Fibroblast of mammary gland (primary cell): ENCODE results near the gene PPP1R12B.
"Not testable (repeated sequence)": the region's sequence is repeated elsewhere in the genome, so short reads cannot be mapped to it uniquely, and the experiment has no call there.

Experiments used
- DNase-seq: peaks from one replicate; pipeline ENCODE4 v3.0.0-alpha.2; 2010; ENCODE audit warnings: low read depth
- H3K4me3 ChIP-seq: 2 replicates; pipeline ENCODE4 v1.5.1; 2011; ENCODE audit warnings: low read depth, mild to moderate bottlenecking, low read length, moderate library complexity; ENCODE audit not compliant: control insufficient read depth
- TF ChIP-seq, protein P1 (sequence below): conservative IDR thresholded peaks from 2 replicates; pipeline ENCODE4 v1.5.1; 2011; ENCODE audit warnings: low read depth, low read length, inconsistent platforms; ENCODE audit not compliant: control insufficient read depth, insufficient read depth

The PPP1R12B gene

DNA sequence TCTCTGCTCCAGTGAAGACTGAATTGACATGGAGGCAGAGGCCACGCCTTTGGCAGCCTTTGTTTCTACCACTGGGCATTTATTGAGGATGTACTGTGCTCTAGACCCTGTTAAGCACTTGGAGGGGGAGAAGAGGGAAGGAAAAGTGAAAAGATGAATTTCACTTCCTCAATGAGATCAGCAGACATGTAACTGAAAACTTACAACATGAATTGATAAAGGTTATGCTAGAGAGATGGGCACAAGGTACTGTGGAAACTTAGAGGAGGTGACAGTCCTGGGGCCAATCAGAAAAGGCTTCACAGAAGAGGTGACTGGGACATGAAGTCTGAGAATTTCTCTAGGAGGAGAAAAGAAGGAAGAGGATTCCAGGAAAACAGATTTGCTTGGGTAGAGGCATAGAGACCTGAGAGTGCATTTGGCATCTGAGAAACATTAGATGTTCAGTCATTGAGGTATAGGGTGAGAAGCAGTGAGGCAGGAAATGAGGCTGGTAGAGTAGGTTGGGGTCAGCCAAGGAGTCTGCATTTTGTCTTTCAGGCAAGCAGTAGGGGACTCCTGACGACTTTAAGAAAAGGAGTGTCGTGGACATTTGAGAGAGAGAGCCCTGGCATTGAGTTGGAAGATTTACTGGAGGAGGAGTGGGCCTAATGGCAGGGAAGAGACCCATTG lies 248.7 kb downstream of the PPP1R12B start:
- no peak for DNase-seq
- H3K4me3 ChIP-seq = no peak overlapping the region
- TF ChIP-seq, protein P1, sequence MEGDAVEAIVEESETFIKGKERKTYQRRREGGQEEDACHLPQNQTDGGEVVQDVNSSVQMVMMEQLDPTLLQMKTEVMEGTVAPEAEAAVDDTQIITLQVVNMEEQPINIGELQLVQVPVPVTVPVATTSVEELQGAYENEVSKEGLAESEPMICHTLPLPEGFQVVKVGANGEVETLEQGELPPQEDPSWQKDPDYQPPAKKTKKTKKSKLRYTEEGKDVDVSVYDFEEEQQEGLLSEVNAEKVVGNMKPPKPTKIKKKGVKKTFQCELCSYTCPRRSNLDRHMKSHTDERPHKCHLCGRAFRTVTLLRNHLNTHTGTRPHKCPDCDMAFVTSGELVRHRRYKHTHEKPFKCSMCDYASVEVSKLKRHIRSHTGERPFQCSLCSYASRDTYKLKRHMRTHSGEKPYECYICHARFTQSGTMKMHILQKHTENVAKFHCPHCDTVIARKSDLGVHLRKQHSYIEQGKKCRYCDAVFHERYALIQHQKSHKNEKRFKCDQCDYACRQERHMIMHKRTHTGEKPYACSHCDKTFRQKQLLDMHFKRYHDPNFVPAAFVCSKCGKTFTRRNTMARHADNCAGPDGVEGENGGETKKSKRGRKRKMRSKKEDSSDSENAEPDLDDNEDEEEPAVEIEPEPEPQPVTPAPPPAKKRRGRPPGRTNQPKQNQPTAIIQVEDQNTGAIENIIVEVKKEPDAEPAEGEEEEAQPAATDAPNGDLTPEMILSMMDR = no peak

DNA sequence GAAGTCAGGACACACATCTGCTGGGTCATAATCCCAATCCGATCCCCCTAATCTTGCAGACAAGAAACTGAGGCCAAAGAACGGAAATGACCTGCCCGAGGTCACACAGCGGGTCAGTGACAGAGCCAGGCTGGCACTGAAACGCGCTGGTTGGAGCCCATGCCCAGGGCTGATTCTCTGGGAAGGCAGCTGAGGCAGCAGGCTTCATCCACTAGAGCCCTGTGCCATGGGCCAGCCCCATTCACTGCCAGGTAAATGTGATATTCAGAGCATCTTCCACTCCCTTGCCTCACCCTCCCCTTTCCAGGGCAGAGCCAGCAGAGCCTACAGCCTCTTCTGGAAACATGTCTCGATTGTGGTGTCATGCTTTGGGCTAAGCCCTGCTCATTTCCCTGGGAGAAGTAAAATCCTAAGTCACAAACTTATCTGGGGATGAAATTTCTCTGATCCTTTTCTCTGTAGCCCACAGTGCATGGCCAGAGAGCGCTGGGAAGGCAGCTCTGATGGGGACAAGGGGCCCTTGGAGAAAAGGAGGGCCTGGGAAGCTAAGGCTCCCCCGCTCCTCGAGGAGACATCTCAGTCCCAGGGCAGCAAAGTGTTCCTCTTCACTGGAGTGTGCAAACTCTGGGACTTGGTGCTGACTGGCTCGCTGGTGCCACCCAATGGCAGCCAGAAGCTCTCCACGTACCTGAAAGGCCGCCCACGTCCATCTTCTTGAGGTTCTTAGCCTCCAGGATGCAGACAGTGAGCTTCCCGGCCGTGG lies 251.4 kb downstream of the PPP1R12B start:
- TF ChIP-seq, protein P1 = peak; percentile 85
- peak; percentile 80 for DNase-seq

DNA sequence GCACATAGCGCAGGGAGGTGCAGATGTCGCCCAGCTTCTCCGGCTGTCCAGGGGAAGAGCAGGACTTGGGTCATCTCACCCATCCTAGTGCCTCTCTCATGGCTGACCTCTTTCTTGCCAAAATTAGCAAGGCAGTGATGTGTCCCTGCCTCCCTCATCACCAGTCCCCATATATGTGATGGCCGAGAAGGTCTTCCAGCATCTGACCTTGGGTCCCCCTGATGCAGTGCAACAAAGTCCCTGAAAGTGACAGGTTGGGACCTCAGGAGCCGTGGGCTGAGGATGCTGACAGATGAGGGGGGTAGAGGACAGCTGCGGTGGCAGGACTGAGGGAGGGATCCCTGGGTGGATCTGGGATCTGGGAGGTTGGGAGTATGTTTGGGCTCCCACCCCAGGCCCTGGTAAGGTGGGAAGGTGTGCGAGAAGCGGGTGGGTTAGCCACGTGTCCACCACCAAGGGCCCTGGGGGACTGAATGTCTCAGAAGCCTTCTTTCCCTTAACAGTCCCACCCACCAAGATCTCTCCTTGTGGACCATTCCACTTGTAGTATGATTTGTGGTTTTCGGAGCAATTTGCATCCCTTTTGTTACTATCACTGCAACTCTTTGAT lies 252.0 kb downstream of the PPP1R12B start:
- TF ChIP-seq, protein P1 = no peak
- DNase-seq = no peak
- H3K4me3 ChIP-seq = no peak overlapping the region

More for the DNA sequence above, 251.4 kb downstream of the PPP1R12B start:
- no peak overlapping the region for H3K4me3 ChIP-seq

DNA sequence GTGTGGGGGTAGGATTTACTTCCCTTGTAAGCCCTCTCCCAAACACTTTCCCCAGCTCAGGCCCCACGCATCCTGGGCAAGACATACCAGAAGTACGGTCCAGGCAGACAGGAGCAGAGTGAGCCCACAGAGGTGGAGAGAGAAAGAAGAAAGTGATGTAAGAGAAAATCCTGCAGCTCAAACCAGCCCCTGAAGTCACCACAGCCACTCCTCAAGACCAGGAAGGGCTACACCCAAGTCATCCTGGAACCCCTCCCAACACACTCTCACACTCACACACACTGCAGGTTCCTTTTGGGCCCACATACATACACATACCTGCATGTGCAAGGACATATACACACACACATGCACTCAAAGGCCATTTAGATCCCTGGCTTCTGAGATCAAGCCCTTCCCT lies 254.9 kb downstream of the PPP1R12B start:
- H3K4me3 ChIP-seq = no peak overlapping the region
- no peak for DNase-seq
- TF ChIP-seq, protein P1 = no peak

DNA sequence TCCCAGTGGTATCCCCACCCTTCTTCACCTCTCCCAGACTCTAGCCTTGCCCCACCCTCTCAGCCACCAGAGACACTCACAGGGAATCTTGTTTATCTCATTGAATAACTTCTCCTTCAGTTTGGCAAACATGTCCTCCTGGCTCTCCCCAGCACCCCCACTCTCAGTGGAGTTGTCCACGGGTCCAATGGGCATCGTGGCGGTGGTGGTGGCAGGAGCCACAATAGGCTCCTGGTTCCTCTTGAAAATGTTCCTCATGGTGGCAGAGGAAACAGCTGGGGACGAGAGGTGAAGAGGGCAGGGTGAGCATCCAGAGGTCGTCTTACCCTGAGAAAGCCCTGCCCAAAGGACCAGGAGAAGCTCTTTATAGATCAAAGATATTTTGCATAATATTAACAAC lies 257.0 kb downstream of the PPP1R12B start:
- no peak overlapping the region for H3K4me3 ChIP-seq
- TF ChIP-seq, protein P1 = no peak
- DNase-seq = no peak

DNA sequence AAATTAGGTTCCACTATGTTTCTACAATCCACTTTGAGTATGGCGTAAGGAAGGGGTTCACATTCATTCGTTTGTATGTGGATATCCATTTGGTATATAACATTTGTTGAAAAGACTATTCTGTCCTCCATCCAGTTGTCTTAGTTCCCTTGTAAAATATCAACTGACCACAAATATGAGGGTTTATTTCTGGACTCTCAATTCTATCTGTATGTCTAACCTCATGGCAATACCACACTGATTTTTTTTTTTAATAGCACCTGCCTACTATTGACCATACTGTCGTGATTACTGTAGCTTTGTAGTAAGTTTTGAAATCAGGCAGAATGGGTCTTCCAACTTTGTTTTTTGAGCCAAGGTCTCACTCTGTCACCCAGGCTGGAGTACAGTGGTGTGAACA lies 263.5 kb downstream of the PPP1R12B start:
- not testable (repeated sequence) for H3K4me3 ChIP-seq, DNase-seq

DNA sequence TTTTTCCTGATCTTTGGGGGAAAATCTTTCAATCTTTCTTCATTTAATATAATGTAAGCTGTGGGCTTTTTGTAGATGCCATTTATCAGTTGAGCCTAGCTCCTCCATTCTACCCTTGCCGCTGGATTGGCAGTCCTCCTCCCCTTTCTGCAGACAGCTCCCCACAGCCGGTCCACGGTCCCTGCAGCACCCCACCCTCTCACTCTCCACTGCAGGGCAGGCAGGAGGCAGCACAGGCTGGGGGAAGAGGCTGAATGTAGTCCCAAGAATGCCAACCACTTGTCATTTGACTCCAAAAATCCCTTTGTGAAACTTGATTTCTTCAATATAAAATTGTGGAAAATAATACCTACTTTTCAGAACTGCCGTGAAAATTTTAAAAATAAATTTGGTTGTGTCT lies 265.1 kb downstream of the PPP1R12B start:
- DNase-seq = no peak
- no peak overlapping the region for H3K4me3 ChIP-seq

More for the DNA sequence above, 265.1 kb downstream of the PPP1R12B start:
- TF ChIP-seq, protein P1 = no peak
